ENCODE data around the gene PLEKHG5. TPM values are rescaled to one million over a fixed set of nuclear protein-coding genes. Genes with fewer than 3 reads are reported as not detected.
A peak's percentile ranks its signal among the peaks of the same experiment; 100 is the strongest.

Gene PLEKHG5
- total RNA-seq, 1 donor = 5.1 TPM

DNA sequence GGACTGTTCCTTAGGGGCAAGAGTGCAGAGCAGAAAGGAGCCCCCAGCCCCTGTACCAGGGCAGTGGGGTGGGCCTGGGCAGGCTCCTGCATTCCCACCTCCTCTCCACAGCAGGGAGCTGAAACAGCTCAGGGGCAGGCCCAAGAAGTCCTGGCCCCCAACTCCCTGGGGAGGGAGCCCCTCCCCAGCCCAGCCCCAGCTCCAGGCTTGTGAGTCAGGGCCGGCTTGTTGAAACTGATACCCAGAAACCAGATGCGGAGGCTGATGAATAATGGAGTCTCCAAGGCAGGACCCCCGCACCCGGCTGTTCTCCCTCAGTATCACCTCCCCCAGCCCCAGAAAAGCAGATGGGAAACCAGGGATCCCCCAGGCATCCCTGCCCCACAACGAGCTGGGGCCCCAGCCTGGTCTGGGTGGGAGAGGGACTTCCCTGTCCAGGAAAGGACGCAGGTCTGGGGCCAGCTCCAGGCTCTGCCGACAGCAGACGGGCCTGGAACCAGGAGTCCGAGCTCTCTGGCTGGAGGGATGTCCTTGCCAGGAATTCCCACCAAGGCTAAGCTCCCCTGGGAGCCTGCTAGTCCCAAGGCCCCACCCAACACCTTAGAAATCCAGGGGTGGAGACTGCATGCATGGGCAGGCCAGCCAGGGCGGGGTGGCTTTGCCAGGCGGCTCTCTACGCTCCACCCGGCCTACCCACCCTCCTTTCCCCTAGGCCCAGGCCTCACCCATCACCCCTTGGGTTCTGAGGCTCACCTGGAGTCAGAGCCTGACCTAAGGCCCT is 2.7 kb downstream of the PLEKHG5 start:
- TF ChIP-seq, protein P1, sequence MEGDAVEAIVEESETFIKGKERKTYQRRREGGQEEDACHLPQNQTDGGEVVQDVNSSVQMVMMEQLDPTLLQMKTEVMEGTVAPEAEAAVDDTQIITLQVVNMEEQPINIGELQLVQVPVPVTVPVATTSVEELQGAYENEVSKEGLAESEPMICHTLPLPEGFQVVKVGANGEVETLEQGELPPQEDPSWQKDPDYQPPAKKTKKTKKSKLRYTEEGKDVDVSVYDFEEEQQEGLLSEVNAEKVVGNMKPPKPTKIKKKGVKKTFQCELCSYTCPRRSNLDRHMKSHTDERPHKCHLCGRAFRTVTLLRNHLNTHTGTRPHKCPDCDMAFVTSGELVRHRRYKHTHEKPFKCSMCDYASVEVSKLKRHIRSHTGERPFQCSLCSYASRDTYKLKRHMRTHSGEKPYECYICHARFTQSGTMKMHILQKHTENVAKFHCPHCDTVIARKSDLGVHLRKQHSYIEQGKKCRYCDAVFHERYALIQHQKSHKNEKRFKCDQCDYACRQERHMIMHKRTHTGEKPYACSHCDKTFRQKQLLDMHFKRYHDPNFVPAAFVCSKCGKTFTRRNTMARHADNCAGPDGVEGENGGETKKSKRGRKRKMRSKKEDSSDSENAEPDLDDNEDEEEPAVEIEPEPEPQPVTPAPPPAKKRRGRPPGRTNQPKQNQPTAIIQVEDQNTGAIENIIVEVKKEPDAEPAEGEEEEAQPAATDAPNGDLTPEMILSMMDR (IDR thresholded peaks at IDR 0.05; ENCODE audit: insufficient read depth, low read length) = no peak
- H3K4me3 ChIP-seq (ENCODE audit: low read depth, low read length) = no peak overlapping the region
- no peak for DNase-seq (ENCODE audit: low read depth)

GRCh38 chr1:6487804-6488484 is 3.5 kb downstream of the PLEKHG5 start:
- no peak for DNase-seq (ENCODE audit: low read depth)
- no peak overlapping the region for H3K4me3 ChIP-seq (ENCODE audit: low read depth, low read length)
- TF ChIP-seq, protein P1 (IDR thresholded peaks at IDR 0.05; ENCODE audit: insufficient read depth, low read length) = no peak

GRCh38 chr1:6486433-6487011 is 4.9 kb downstream of the PLEKHG5 start:
- TF ChIP-seq, protein P1 (IDR thresholded peaks at IDR 0.05; ENCODE audit: insufficient read depth, low read length) = peak; percentile 93
- peak overlapping the region; percentile 54 for H3K4me3 ChIP-seq (ENCODE audit: low read depth, low read length)
- peak; percentile 83 for DNase-seq (ENCODE audit: low read depth)

DNA sequence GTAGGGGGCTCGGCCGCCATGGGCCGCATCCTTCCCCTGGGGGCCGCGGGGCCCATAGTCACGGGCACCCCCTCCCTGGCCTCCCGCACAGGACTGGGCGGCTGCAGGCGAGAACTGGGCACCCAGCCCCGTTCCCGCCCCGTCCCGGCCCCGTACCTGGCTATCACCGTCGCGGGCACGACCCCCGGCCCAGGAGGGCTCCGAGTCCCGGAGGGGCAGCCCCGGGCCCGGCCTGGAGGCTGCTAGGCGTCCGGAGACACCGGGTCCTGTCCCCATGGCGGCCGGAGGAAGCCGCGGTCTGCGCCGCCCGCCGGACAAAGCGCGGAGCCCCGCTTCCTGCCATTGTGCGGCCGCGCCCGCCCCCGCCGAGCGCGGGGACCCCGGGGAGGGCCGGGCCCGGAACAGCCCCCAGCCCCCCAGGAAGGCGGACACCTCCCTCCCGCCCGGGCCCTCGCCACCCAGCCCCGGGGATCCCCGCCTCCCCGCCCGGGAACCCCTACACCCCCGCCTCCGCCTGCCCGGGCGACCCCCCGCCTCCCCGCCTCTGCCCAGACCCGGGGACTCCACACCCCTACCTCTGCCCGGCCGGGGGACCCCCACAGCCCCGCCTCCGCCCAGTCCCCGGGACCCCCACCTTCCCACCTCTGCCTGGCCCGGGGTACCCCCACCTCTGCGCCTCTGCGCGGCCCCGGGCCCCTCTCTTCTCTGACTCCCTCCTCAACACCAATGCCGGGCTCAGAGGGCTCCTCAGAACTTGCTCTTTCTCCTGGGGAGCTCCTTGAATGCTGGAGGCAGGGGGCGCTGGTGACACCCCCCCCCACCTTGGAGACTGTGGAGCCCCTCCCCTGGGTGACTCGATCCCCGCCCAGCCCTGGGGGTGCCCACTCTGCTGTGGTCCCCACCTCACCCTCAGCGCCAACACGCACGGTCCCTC is 6.0 kb downstream of the PLEKHG5 start:
- TF ChIP-seq, protein P1 (IDR thresholded peaks at IDR 0.05; ENCODE audit: insufficient read depth, low read length) = peak; percentile 22
- no peak for DNase-seq (ENCODE audit: low read depth)
- peak overlapping the region; percentile 58 for H3K4me3 ChIP-seq (ENCODE audit: low read depth, low read length)

DNA sequence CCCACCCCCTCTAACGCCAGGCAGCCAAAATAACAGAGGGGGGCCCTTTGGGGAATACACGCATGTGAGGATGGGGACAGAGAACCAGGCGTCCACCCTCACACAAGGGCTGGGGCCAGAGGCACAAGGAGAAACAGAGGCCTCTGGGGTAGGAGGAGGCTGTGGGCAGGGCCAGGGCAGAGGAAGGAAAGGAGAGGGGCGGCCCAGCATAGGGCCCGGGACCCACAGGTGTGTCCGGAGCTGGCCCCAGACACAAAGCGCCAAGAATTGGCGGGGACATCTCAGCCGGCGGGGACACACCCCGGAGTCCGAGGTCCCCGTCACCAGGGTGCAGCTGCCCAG is 6.7 kb downstream of the PLEKHG5 start:
- peak overlapping the region; percentile 58 for H3K4me3 ChIP-seq (ENCODE audit: low read depth, low read length)
- TF ChIP-seq, protein P1 (IDR thresholded peaks at IDR 0.05; ENCODE audit: insufficient read depth, low read length) = no peak
- DNase-seq (ENCODE audit: low read depth) = no peak

DNA sequence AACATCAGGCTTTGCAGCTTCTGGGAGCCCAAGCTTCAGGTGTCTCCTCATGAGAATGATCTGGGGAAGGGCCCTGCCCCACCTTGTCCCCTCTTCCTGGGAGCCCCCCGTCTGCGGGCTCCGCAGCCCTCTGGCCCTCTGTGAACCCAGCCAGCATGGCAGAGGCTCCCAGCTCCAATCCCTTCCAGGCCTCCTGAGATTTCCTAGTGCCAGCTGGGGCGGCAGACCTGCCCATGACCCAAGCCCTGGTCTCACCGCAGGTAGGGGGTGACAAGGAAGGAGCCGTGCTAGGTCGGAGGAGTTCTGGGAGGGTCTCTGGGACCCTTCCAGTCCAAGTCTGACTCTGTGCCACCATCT is 7.7 kb downstream of the PLEKHG5 start:
- H3K4me3 ChIP-seq (ENCODE audit: low read depth, low read length) = no peak overlapping the region
- TF ChIP-seq, protein P1 (IDR thresholded peaks at IDR 0.05; ENCODE audit: insufficient read depth, low read length) = no peak
- DNase-seq (ENCODE audit: low read depth) = no peak
